AG09319 (cell line): Measurements from ENCODE around the gene SLC15A3.

ENCODE experiments used
- DNase-seq: peaks from one replicate; pipeline ENCODE4 v3.0.0-alpha.2; 2010; ENCODE audit warnings: low read depth; ENCODE audit errors: extremely low read depth
- TF ChIP-seq, protein P1 (sequence below): IDR thresholded peaks from 2 replicates; pipeline ENCODE4 v1.5.1; 2011; ENCODE audit warnings: low read depth, mild to moderate bottlenecking, inconsistent platforms, low read length, moderate library complexity

The SLC15A3 gene

DNA sequence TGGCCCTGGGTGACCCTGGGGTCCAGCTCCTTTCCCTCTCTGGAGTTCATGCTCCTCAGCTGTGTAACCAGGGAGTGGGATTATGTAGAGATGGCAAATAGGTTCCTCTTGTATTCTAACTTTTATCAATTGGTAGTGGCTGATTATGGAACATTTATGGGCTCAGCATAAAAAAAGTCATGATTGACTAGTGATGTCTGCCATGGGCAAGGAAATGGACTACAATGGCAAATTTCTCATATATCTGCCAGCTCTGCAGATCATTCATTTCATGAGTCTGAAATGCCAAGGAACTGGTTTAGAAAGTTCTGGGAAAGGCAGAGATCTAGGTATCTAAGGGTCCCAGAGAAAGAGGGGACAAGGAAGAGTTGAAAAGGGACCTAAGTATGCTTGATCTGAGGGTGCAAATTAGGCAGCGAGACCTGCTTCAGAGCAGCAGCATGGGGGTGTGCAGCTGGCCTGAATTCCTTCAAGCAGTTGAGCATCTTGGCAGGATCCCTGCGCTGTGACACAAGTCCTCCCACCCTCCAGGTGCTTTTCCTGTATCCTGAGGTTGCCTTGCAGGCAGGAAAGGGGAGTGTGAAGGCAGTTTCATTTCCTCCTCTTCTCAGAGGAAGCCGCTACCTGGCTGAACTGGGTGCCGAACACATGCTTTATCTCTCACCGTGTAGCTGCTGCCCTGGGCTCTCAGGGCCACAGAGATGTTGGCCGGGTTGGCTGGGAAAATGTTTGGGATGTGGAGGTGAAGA, 10.4 kb downstream of the SLC15A3 start:
- no peak for DNase-seq
- TF ChIP-seq, protein P1, sequence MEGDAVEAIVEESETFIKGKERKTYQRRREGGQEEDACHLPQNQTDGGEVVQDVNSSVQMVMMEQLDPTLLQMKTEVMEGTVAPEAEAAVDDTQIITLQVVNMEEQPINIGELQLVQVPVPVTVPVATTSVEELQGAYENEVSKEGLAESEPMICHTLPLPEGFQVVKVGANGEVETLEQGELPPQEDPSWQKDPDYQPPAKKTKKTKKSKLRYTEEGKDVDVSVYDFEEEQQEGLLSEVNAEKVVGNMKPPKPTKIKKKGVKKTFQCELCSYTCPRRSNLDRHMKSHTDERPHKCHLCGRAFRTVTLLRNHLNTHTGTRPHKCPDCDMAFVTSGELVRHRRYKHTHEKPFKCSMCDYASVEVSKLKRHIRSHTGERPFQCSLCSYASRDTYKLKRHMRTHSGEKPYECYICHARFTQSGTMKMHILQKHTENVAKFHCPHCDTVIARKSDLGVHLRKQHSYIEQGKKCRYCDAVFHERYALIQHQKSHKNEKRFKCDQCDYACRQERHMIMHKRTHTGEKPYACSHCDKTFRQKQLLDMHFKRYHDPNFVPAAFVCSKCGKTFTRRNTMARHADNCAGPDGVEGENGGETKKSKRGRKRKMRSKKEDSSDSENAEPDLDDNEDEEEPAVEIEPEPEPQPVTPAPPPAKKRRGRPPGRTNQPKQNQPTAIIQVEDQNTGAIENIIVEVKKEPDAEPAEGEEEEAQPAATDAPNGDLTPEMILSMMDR = no peak

DNA sequence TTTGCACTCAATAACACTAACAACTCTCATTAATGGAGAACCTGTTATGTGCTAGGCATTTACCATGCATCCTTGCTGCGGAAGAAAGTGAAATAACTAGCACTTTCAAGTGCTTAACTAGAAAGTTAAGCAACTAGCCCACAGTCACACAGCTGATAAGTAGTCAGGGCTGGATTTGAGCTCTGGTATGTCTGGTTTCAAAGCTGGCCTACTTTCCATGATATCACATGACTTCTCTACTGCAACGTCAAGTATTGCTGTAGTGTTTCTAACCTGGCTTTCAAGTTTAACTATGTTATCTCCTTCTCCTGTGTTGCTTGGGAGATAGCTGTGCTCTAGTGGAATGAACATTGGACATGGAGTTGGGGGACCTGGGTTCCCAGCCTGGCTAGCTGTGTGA, 12.1 kb downstream of the SLC15A3 start:
- no peak for DNase-seq

DNA sequence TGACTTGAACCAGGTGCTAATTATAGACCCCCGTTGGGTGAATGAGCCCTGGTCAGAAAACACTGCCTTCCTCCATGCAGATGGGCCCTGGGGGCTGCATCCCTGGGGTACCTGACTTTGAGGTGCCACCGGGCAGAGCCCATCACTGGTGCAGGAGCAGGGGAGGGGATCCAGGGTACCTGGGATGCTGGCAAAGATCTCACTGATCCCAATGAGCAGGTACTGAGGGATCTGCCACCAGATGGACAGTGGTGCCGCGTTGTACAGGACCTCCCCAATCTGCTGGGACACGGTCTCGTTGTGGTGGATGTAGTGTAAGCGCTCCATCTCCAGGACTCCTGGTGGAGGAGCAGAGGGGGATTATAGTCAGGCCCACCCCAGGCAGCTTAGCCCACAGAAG, 12.7 kb downstream of the SLC15A3 start:
- no peak for DNase-seq
- TF ChIP-seq, protein P1 = no peak

More for the DNA sequence above, 12.1 kb downstream of the SLC15A3 start:
- TF ChIP-seq, protein P1 = no peak

DNA sequence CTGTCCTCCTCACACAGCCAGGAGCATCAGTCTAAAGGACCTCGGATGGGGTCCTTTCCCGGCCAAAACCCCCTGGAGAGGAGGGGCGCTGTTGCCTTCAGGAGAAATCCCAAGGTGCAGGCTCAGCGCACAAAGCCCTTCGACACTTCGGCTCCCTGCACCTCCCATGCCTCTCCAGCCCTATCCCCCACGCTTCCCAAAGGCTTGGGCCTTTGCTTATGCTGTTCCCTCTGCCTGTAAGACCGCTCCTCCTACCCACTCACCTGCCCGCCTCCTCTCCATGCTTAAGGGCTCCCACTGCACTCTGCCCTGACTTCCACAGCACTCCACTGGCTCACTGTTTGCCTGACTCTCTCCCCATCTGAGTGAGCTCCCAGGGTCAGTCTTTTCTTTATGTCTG, 13.5 kb downstream of the SLC15A3 start:
- TF ChIP-seq, protein P1 = no peak
- DNase-seq = no peak

DNA sequence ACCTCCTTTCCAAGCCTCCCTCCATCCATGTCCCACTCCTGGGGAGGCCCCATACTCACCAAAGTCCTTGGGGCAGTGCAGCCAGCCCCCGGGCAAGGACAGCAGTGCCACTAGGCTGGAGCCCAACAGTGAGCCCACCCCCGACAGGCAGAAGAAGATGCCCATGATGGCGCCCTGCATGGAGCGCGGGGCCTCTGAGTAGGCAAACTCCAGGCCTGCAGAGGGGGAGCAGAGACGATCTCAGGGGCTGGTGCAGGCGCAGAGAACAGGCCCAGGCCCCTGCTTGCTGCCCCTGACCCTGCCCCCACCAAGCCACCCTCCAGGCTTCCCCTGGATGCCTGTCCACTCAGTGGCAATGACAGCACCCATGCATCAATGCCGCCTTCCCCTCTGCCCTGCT, 14.2 kb downstream of the SLC15A3 start:
- TF ChIP-seq, protein P1 = no peak
- no peak for DNase-seq

DNA sequence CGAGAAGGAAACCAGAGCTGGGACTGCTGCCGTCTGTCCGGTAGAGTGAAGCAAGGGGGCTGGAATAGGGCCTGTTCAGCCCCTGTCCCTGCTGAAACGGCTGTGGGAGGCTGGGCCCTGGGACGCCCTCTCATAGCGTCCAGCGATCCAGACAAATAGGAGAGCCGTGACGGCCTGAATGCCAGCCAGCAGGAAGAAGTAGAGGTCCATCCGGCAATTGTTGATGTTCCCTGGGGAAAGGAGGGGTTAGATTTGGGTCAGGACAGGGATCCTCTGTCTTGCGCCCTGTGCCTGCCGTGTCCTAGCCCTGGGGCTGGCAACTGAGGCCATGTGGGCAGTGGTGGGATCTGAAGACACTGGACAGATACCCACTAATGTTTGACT, 14.8 kb downstream of the SLC15A3 start:
- TF ChIP-seq, protein P1 = no peak
- no peak for DNase-seq

DNA sequence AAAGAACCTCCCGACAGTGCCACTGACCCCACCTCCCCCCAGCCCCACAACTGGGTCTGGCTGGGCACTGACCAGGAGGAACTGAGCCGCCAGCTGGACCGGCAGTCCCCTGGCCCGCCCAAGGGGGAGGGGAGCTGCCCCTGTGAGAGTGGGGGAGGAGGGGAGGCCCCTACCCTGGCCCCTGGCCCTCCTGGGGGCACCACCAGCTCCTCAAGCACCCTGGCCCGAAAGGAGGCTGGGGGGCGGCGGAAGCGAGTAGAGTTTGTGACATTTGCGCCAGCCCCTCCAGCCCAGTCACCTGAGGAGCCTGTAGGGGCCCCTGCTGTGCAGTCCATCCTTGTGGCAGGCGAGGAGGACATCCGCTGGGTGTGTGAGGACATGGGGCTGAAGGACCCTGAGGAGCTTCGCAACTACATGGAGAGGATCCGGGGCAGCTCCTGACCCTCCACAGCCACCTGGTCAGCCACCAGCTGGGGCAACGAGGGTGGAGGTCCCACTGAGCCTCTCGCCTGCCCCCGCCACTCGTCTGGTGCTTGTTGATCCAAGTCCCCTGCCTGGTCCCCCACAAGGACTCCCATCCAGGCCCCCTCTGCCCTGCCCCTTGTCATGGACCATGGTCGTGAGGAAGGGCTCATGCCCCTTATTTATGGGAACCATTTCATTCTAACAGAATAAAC, 15.4 kb downstream of the SLC15A3 start:
- TF ChIP-seq, protein P1 = no peak

More for the DNA sequence above, 15.4 kb downstream of the SLC15A3 start:
- no peak for DNase-seq
